Tibial nerve (tissue), 4 donors: ENCODE data around the gene NMT1.

Experiments
- CTCF ChIP-seq, 5 experiments: fragments of 200-600 bp in 3 of 5; fragments of 450-650 bp in 2 of 5; sonication (generic) in 3 of 5; IDR thresholded peaks; one replicate each; pipeline ENCODE4 v1.5.1; 2016 to 2019; ENCODE audit warnings: antibody characterized with exemption in 5 of 5, mild to moderate bottlenecking in 3 of 5, moderate library complexity in 2 of 5
- EP300 ChIP-seq, 2 donors: sonication (generic); formaldehyde crosslinking; IDR thresholded peaks; one replicate each; pipeline ENCODE4 v1.6.1; 2017; ENCODE audit warnings: antibody characterized with exemption in 2 of 2, mild to moderate bottlenecking in 1 of 2
- POLR2A ChIP-seq, 2 donors: fragments of 450-650 bp; IDR thresholded peaks; one replicate each; pipeline ENCODE4 v1.6.1; 2017; ENCODE audit warnings: antibody characterized with exemption in 2 of 2, mild to moderate bottlenecking in 2 of 2, moderate library complexity in 2 of 2

DNA sequence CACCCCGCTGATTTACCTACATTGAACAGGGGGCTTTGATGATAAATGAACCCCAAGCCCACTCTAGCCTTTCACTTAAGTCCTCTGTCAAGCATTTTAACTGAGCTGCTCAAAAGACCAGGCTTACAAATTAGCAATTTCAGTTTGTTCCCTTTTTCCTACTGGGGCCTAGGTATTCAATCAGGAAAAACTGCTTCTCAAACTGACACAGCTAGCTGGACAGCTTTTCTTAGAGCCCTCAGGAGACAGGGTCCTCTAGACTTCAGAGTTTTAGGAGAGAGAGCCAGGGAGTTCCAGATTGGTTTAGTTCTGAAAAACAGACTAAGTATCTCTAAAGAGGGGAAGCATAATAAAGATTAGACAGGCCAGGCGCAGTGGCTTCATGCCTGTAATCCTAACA, 94.4 kb downstream of the NMT1 start:
- TF ChIP-seq POLR2A (IDR thresholded peaks at IDR 0.05) (no peak), CTCF (IDR thresholded peaks at IDR 0.05) (no peak), EP300 (IDR thresholded peaks at IDR 0.05) (no peak)
